Smooth muscle cell (in vitro differentiated cells): ENCODE measurements around the gene FAR1. TPM values are rescaled to one million over a fixed set of nuclear protein-coding genes. Genes with fewer than 3 reads are reported as not detected.

Source experiments
- DNase-seq: peaks from one replicate; lab custom pipeline; 2025; ENCODE audit not compliant: unreplicated experiment; lab: John Stamatoyannopoulos, UW
- H2AFZ ChIP-seq: fragments of 200-600 bp; sonication (generic); 2 replicates; pipeline ENCODE4 v1.6.0; 2016; ENCODE audit warnings: antibody characterized with exemption, low read depth, mild to moderate bottlenecking
- H3F3A ChIP-seq: fragments of 200-600 bp; sonication (generic); 2 replicates; pipeline ENCODE4 v1.6.0; 2017; ENCODE audit warnings: antibody characterized with exemption, low read depth
- H3K27ac ChIP-seq: fragments of 200-600 bp; sonication (generic); 2 replicates; pipeline ENCODE4 v1.5.1; 2016; ENCODE audit warnings: low read depth, mild to moderate bottlenecking
- H3K27me3 ChIP-seq: fragments of 200-600 bp; sonication (generic); 2 replicates; pipeline ENCODE4 v1.6.1; 2016; ENCODE audit warnings: low read depth, mild to moderate bottlenecking
- H3K36me3 ChIP-seq: fragments of 200-600 bp; sonication (generic); 2 replicates; pipeline ENCODE4 v1.5.1; 2016; ENCODE audit warnings: low read depth
- H3K4me1 ChIP-seq: fragments of 200-600 bp; sonication (generic); 2 replicates; pipeline ENCODE4 v1.5.1; 2016; ENCODE audit warnings: low read depth
- H3K4me2 ChIP-seq: fragments of 200-600 bp; sonication (generic); 2 replicates; pipeline ENCODE4 v1.6.0; 2016; ENCODE audit warnings: mild to moderate bottlenecking
- H3K4me3 ChIP-seq: fragments of 200-600 bp; sonication (generic); 2 replicates; pipeline ENCODE4 v1.5.1; 2016; ENCODE audit warnings: mild to moderate bottlenecking
- H3K79me2 ChIP-seq: fragments of 200-600 bp; sonication (generic); 2 replicates; pipeline ENCODE4 v1.6.0; 2016; ENCODE audit warnings: low read depth, mild to moderate bottlenecking
- H3K9ac ChIP-seq: fragments of 200-600 bp; sonication (generic); 2 replicates; pipeline ENCODE4 v1.6.0; 2016; ENCODE audit warnings: low read depth
- H3K9me3 ChIP-seq: fragments of 200-600 bp; sonication (generic); replicated peaks from 2 replicates; pipeline ENCODE4 v1.5.1; 2016; ENCODE audit warnings: low read depth
- H4K20me1 ChIP-seq: fragments of 200-600 bp; sonication (generic); 2 replicates; pipeline ENCODE4 v1.6.0; 2016; ENCODE audit warnings: low read depth
- WGBS: methylation state at CpG from one replicate; pipeline ENCODE4 v1.1.7; 2016; ENCODE audit warnings: low lambda C conversion rate; 5-methylcytosine and 5-hydroxymethylcytosine counted together
- polyA plus RNA-seq: library from polyadenylated mRNA; unstranded; fragments of >200 nt; fragmentation: Nextera tagmentation; extraction: Ambion mirVana; gene quantifications from 2 replicates; pipeline ENCODE4 v1.2.1, GENCODE V29; 2016
- total RNA-seq: library from RNA; depleted of rRNA; stranded (reverse); fragments of >200 nt; gene quantifications from 2 replicates; pipeline ENCODE4 v1.2.3, GENCODE V29; 2014
- TF ChIP-seq, protein P1 (sequence below): fragments of 200-600 bp; sonication (generic); IDR thresholded peaks from 2 replicates; pipeline ENCODE4 v1.5.1; 2017; ENCODE audit warnings: borderline replicate concordance, mild to moderate bottlenecking, antibody characterized with exemption; ENCODE audit not compliant: insufficient read depth, poor library complexity, severe bottlenecking

FAR1 gene
- total and polyA plus RNA-seq, 2 experiments from 2014 or later = 19.5 to 64.9 TPM

DNA sequence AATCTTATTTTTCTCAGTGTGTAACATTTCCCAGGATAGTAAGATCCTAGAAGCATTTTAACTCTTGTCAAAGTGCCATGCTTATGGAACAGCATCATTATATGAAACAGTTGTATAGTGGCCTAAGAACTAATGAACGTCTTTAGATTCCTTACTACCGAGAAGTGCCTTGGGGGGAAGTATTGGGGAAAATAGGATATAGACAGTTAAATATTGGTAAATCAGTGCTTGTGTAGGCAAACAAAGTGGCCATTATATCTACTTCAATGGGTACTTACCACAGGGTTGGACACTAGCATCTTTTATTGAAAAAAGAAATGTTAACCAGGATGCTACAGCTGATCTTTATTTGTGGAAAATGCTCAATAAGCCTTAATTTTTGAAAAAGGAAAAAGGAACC lies 11.3 kb downstream of the FAR1 start:
- Histone ChIP-seq H3K36me3 (no peaks in the 10 kb centered on the region), H3K4me2 (no peak overlapping the region), H3K4me3 (no peak overlapping the region), H3K4me1 (no peaks in the 10 kb centered on the region), H4K20me1 (peaks cover 100% of the 10 kb centered on the region), H3K27me3 (no peaks in the 10 kb centered on the region), H3K79me2 (peaks cover 100% of the 10 kb centered on the region), H3F3A (no peaks in the 10 kb centered on the region), H3K9me3 (no peaks in the 10 kb centered on the region), H2AFZ (no peak overlapping the region), H3K9ac (no peak overlapping the region), H3K27ac (no peak overlapping the region)
- 95% methylated on average over 2 of the region's 2 CpGs for WGBS
- TF ChIP-seq, protein P1, sequence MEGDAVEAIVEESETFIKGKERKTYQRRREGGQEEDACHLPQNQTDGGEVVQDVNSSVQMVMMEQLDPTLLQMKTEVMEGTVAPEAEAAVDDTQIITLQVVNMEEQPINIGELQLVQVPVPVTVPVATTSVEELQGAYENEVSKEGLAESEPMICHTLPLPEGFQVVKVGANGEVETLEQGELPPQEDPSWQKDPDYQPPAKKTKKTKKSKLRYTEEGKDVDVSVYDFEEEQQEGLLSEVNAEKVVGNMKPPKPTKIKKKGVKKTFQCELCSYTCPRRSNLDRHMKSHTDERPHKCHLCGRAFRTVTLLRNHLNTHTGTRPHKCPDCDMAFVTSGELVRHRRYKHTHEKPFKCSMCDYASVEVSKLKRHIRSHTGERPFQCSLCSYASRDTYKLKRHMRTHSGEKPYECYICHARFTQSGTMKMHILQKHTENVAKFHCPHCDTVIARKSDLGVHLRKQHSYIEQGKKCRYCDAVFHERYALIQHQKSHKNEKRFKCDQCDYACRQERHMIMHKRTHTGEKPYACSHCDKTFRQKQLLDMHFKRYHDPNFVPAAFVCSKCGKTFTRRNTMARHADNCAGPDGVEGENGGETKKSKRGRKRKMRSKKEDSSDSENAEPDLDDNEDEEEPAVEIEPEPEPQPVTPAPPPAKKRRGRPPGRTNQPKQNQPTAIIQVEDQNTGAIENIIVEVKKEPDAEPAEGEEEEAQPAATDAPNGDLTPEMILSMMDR = no peak
- DNase-seq = no peak

- H2AFZ ChIP-seq = no peak overlapping the region
- TF ChIP-seq, protein P1 = no peak
- DNase-seq = no peak
- no peak overlapping the region for H3K27ac ChIP-seq
- H3K27me3 ChIP-seq = no peaks in the 10 kb centered on the region
- H3K4me3 ChIP-seq = no peak overlapping the region
- H3K9ac ChIP-seq = no peak overlapping the region
- H3K79me2 ChIP-seq = peaks cover 98% of the 10 kb centered on the region
- no peaks in the 10 kb centered on the region for H3K36me3 ChIP-seq
- no peaks in the 10 kb centered on the region for H3F3A ChIP-seq
- H3K4me2 ChIP-seq = no peak overlapping the region
- 92% methylated on average over 4 of the region's 4 CpGs for WGBS
- no peaks in the 10 kb centered on the region for H3K9me3 ChIP-seq
- H4K20me1 ChIP-seq = peaks cover 100% of the 10 kb centered on the region
- H3K4me1 ChIP-seq = no peaks in the 10 kb centered on the region
Observed at GRCh38 chr11:13680501-13681264, 12.2 kb downstream of the FAR1 start.

GRCh38 chr11:13681446-13681845 lies 13.0 kb downstream of the FAR1 start:
- no peaks in the 10 kb centered on the region for H3F3A ChIP-seq
- no peaks in the 10 kb centered on the region for H3K27me3 ChIP-seq
- H4K20me1 ChIP-seq = peaks cover 100% of the 10 kb centered on the region
- H3K4me2 ChIP-seq = no peak overlapping the region
- no peak overlapping the region for H3K27ac ChIP-seq
- no peaks in the 10 kb centered on the region for H3K4me1 ChIP-seq
- no peak overlapping the region for H3K9ac ChIP-seq
- H2AFZ ChIP-seq = no peak overlapping the region
- no peak for DNase-seq
- H3K79me2 ChIP-seq = peaks cover 97% of the 10 kb centered on the region
- TF ChIP-seq, protein P1 = no peak
- 97% methylated on average over 2 of the region's 2 CpGs for WGBS
- no peaks in the 10 kb centered on the region for H3K9me3 ChIP-seq
- H3K4me3 ChIP-seq = no peak overlapping the region
- H3K36me3 ChIP-seq = no peaks in the 10 kb centered on the region

DNA sequence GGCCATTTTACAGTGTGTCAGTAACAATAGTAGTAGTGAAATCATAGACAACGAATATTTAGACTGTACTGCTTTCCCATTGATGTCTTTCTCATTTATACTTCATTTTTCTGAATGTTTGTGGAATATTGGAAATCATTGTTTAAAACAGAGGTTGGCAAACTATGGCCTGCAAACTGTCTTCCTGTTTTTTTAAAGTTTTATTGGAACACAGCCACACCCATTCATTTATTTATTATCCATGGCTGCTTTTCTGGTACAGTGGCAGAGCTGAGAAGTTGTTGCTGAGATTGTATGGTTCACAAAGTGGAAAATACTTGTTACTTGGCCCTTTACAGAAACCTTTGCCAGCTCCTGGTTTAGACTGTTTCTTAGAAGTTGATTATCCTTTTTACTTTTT lies 13.7 kb downstream of the FAR1 start:
- no peak for DNase-seq
- H3K79me2 ChIP-seq = peaks cover 97% of the 10 kb centered on the region
- H3K36me3 ChIP-seq = no peaks in the 10 kb centered on the region
- H3K4me3 ChIP-seq = no peak overlapping the region
- TF ChIP-seq, protein P1 = no peak
- H3K27ac ChIP-seq = no peak overlapping the region
- no peaks in the 10 kb centered on the region for H3K27me3 ChIP-seq
- H3F3A ChIP-seq = no peaks in the 10 kb centered on the region
- no peaks in the 10 kb centered on the region for H3K4me1 ChIP-seq
- no peaks in the 10 kb centered on the region for H3K9me3 ChIP-seq
- H3K4me2 ChIP-seq = no peak overlapping the region
- H3K9ac ChIP-seq = no peak overlapping the region
- 97% methylated on average over 1 of the region's 1 CpG for WGBS
- no peak overlapping the region for H2AFZ ChIP-seq
- peaks cover 100% of the 10 kb centered on the region for H4K20me1 ChIP-seq
